H9 (cell line): ENCODE measurements around the gene ERP27. TPM values are rescaled to one million over a fixed set of nuclear protein-coding genes. Genes with fewer than 3 reads are reported as not detected.
A peak's percentile ranks its signal among the peaks of the same experiment; 100 is the strongest.

Source experiments
- DNase-seq: peaks from one replicate; pipeline ENCODE4 v3.0.0-alpha.2; 2017
- H2AFZ ChIP-seq: one replicate; pipeline ENCODE4 v1.6.1; 2013; ENCODE audit warnings: mild to moderate bottlenecking, low read length, control low read depth, moderate library complexity
- H2AK5ac ChIP-seq: 2 replicates; pipeline ENCODE4 v1.6.1; 2013; ENCODE audit warnings: low read length, control low read depth, mixed read lengths; ENCODE audit not compliant: insufficient read length
- H2BK120ac ChIP-seq: one replicate; pipeline ENCODE4 v1.6.1; 2013; ENCODE audit warnings: low read depth, mild to moderate bottlenecking, low read length, control low read depth, inconsistent platforms; ENCODE audit not compliant: poor library complexity, severe bottlenecking
- H2BK12ac ChIP-seq: 2 replicates; pipeline ENCODE4 v1.6.1; 2013; ENCODE audit warnings: low read length, control low read depth, mixed read lengths, low read depth; ENCODE audit not compliant: insufficient read length
- H2BK15ac ChIP-seq: 2 replicates; pipeline ENCODE4 v1.6.1; 2013; ENCODE audit warnings: low read depth, low read length, control low read depth
- H2BK20ac ChIP-seq: one replicate; pipeline ENCODE4 v1.6.1; 2013; ENCODE audit warnings: low read depth, mild to moderate bottlenecking, low read length, control low read depth, inconsistent platforms; ENCODE audit not compliant: poor library complexity, severe bottlenecking
- H2BK5ac ChIP-seq: 2 replicates; pipeline ENCODE4 v1.6.1; 2013; ENCODE audit warnings: low read length, control low read depth, mixed read lengths; ENCODE audit not compliant: insufficient read length
- H3K14ac ChIP-seq: 2 replicates; pipeline ENCODE4 v1.6.1; 2013; ENCODE audit warnings: low read length, control low read depth; ENCODE audit not compliant: insufficient read depth
- H3K18ac ChIP-seq: 2 replicates; pipeline ENCODE4 v1.6.1; 2013; ENCODE audit warnings: low read depth, mild to moderate bottlenecking, mixed read lengths, low read length, control low read depth; ENCODE audit not compliant: insufficient read length
- H3K23ac ChIP-seq: 2 replicates; pipeline ENCODE4 v1.6.1; 2013; ENCODE audit warnings: low read length, control low read depth, mixed read lengths, low read depth; ENCODE audit not compliant: insufficient read length
- H3K23me2 ChIP-seq: 2 replicates; pipeline ENCODE4 v1.6.1; 2013; ENCODE audit warnings: low read depth, mild to moderate bottlenecking, mixed read lengths, low read length, control low read depth; ENCODE audit not compliant: insufficient read length, poor library complexity, severe bottlenecking
- H3K27ac ChIP-seq: 2 replicates; pipeline ENCODE4 v1.5.1; 2013; ENCODE audit warnings: low read length, control low read depth, mixed read lengths, low read depth; ENCODE audit not compliant: insufficient read length
- H3K27me3 ChIP-seq: 2 replicates; pipeline ENCODE4 v1.6.1; 2013; ENCODE audit warnings: low read length, control low read depth, inconsistent platforms; ENCODE audit not compliant: insufficient read depth
- H3K4ac ChIP-seq: 2 replicates; pipeline ENCODE4 v1.6.1; 2013; ENCODE audit warnings: low read depth, mild to moderate bottlenecking, control low read depth, inconsistent platforms, low read length, moderate library complexity
- H3K4me1 ChIP-seq: 2 replicates; pipeline ENCODE4 v1.6.1; 2013; ENCODE audit warnings: low read length, control low read depth, inconsistent platforms; ENCODE audit not compliant: insufficient read depth
- H3K4me2 ChIP-seq: 2 replicates; pipeline ENCODE4 v1.6.1; 2013; ENCODE audit warnings: low read length, control low read depth, mixed read lengths; ENCODE audit not compliant: insufficient read length, insufficient read depth
- H3K56ac ChIP-seq: 2 replicates; pipeline ENCODE4 v1.6.1; 2013; ENCODE audit warnings: low read depth, mild to moderate bottlenecking, mixed read lengths, low read length, control low read depth; ENCODE audit not compliant: insufficient read length
- H3K79me1 ChIP-seq: 2 replicates; pipeline ENCODE4 v1.6.1; 2013; ENCODE audit warnings: low read depth, mild to moderate bottlenecking, moderate library complexity, low read length, control low read depth, inconsistent platforms; ENCODE audit not compliant: insufficient read depth, poor library complexity, severe bottlenecking
- H3K79me2 ChIP-seq: 2 replicates; pipeline ENCODE4 v1.6.1; 2013; ENCODE audit warnings: low read length, control low read depth, inconsistent platforms; ENCODE audit not compliant: insufficient read depth
- H3K9ac ChIP-seq: 2 replicates; pipeline ENCODE4 v1.6.1; 2013; ENCODE audit warnings: low read length, control low read depth, mixed read lengths; ENCODE audit not compliant: insufficient read length; ENCODE audit errors: extremely low read depth
- H3K9me3 ChIP-seq: one replicate; pipeline ENCODE4 v1.6.1; 2013; ENCODE audit warnings: low read depth, low read length, inconsistent platforms; ENCODE audit not compliant: control insufficient read depth
- H3T11ph ChIP-seq: one replicate; pipeline ENCODE4 v1.6.1; 2013; ENCODE audit warnings: mild to moderate bottlenecking, low read length, control low read depth, inconsistent platforms
- H4K20me1 ChIP-seq: one replicate; pipeline ENCODE4 v1.6.1; 2013; ENCODE audit not compliant: control insufficient read depth, insufficient read length, insufficient read depth
- H4K5ac ChIP-seq: 2 replicates; pipeline ENCODE4 v1.6.1; 2013; ENCODE audit warnings: low read depth, mild to moderate bottlenecking, mixed read lengths, low read length, control low read depth; ENCODE audit not compliant: insufficient read length
- H4K8ac ChIP-seq: replicated peaks from 2 replicates; pipeline ENCODE4 v1.6.1; 2013; ENCODE audit warnings: low read length, control low read depth, mixed read lengths, low read depth; ENCODE audit not compliant: insufficient read length
- H4K91ac ChIP-seq: 2 replicates; pipeline ENCODE4 v1.6.1; 2013; ENCODE audit warnings: low read depth, mild to moderate bottlenecking, moderate library complexity, mixed read lengths, low read length, control low read depth; ENCODE audit not compliant: insufficient read length
- H3K27ac Mint-ChIP-seq, 3 experiments: 2 replicates in 2 of 3; 3 replicates in 1 of 3; pipeline ENCODE4 v1.8.0; 2020 to 2021; ENCODE audit warnings: mixed read lengths in 3 of 3, mild to moderate bottlenecking in 1 of 3, moderate library complexity in 1 of 3
- H3K27me3 Mint-ChIP-seq: 2 replicates; pipeline ENCODE4 v1.8.0; 2021; ENCODE audit warnings: low read depth, mild to moderate bottlenecking, moderate library complexity, mixed read lengths
- H3K36me3 Mint-ChIP-seq, 3 experiments: 2 replicates in 2 of 3; 3 replicates in 1 of 3; pipeline ENCODE4 v1.8.0; 2020 to 2021; ENCODE audit warnings: low read depth in 3 of 3, mixed read lengths in 3 of 3; ENCODE audit not compliant: insufficient read depth in 1 of 3
- H3K4me1 Mint-ChIP-seq, 2 experiments: 2 replicates each; pipeline ENCODE4 v1.8.0; 2020; ENCODE audit warnings: mixed read lengths in 2 of 2
- H3K4me3 Mint-ChIP-seq, 2 experiments: 2 replicates in 1 of 2; 3 replicates in 1 of 2; pipeline ENCODE4 v1.8.0; 2020 to 2021; ENCODE audit warnings: mild to moderate bottlenecking in 2 of 2, mixed read lengths in 2 of 2, moderate library complexity in 1 of 2
- H3K9me3 Mint-ChIP-seq, 2 experiments: 2 replicates in 1 of 2; 3 replicates in 1 of 2; pipeline ENCODE4 v1.8.0; 2020; ENCODE audit warnings: mild to moderate bottlenecking in 2 of 2, mixed read lengths in 2 of 2, moderate library complexity in 1 of 2
- WGBS: extraction: QIAGEN DNeasy Blood & Tissue Kit; methylation state at CpG from one replicate; pipeline ENCODE4 v1.1.7; 2013; ENCODE audit warnings: missing lambda C conversion rate, low lambda C conversion rate, mixed read lengths; ENCODE audit not compliant: insufficient read length; ENCODE audit errors: extremely low coverage; 5-methylcytosine and 5-hydroxymethylcytosine counted together
- total RNA-seq: library from RNA; stranded (reverse); gene quantifications from 2 replicates; pipeline ENCODE4 v1.2.1, GENCODE V29; 2021
- TF ChIP-seq, protein P1 (sequence below): fragments of 200-600 bp; sonication (generic); conservative IDR thresholded peaks from 3 replicates; pipeline ENCODE4 v1.8.0; 2021; ENCODE audit warnings: antibody characterized with exemption, mild to moderate bottlenecking

The ERP27 gene
- total RNA-seq, 1 experiment from 2014 or later, result not detected

GRCh38 chr12:14948672-14949071, 10.3 kb upstream of the ERP27 start:
- no peak overlapping the region for H2BK20ac ChIP-seq
- TF ChIP-seq, protein P1, sequence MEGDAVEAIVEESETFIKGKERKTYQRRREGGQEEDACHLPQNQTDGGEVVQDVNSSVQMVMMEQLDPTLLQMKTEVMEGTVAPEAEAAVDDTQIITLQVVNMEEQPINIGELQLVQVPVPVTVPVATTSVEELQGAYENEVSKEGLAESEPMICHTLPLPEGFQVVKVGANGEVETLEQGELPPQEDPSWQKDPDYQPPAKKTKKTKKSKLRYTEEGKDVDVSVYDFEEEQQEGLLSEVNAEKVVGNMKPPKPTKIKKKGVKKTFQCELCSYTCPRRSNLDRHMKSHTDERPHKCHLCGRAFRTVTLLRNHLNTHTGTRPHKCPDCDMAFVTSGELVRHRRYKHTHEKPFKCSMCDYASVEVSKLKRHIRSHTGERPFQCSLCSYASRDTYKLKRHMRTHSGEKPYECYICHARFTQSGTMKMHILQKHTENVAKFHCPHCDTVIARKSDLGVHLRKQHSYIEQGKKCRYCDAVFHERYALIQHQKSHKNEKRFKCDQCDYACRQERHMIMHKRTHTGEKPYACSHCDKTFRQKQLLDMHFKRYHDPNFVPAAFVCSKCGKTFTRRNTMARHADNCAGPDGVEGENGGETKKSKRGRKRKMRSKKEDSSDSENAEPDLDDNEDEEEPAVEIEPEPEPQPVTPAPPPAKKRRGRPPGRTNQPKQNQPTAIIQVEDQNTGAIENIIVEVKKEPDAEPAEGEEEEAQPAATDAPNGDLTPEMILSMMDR, result no peak
- DNase-seq, result no peak
- peak overlapping the region; percentile 97 for H2AFZ ChIP-seq
- no peak overlapping the region; the same call in 1 of the 2 replicates for H3K4ac ChIP-seq
- H4K91ac ChIP-seq, result no peak overlapping the region
- H3K23me2 ChIP-seq, result no peaks in the 10 kb centered on the region
- H3K14ac ChIP-seq, result peak overlapping the region; percentile 96; the same call in 1 of the 2 replicates
- H3K4me2 ChIP-seq, result no peak overlapping the region
- no peak overlapping the region for H3K56ac ChIP-seq
- no peak overlapping the region for H3K27ac ChIP-seq
- Mint-ChIP-seq H3K27me3 (no peaks in the 10 kb centered on the region; the same call in 1 of the 2 replicates), H3K36me3 (no peaks in the 10 kb centered on the region), H3K27ac (peak overlapping the region; percentile 19 to 93 (median 46); a peak in 4 of 7 replicates), H3K4me1 (peaks cover 10 to 13% of the 10 kb centered on the region in 2 experiments), H3K4me3 (no peak overlapping the region), H3K9me3 (no peaks in the 10 kb centered on the region)
- H3K18ac ChIP-seq, result peak overlapping the region; percentile 89
- H3K79me2 ChIP-seq, result no peaks in the 10 kb centered on the region
- no peak overlapping the region for H4K8ac ChIP-seq
- H2AK5ac ChIP-seq, result no peak overlapping the region
- H2BK120ac ChIP-seq, result no peak overlapping the region
- H3K79me1 ChIP-seq, result no peaks in the 10 kb centered on the region
- H4K20me1 ChIP-seq, result no peaks in the 10 kb centered on the region
- H3K9me3 ChIP-seq, result no peaks in the 10 kb centered on the region
- peaks cover 6% of the 10 kb centered on the region; the same call in 1 of the 2 replicates for H3K4me1 ChIP-seq
- no CpG with 5 or more reads among the region's 3 CpGs for WGBS
- no peak overlapping the region for H4K5ac ChIP-seq
- H3K9ac ChIP-seq, result peak overlapping the region; percentile 30
- peak overlapping the region; percentile 88 for H2BK12ac ChIP-seq
- H2BK5ac ChIP-seq, result no peak overlapping the region
- no peak overlapping the region for H2BK15ac ChIP-seq
- no peak overlapping the region for H3K23ac ChIP-seq
- peak overlapping the region; percentile 89 for H3T11ph ChIP-seq
- no peaks in the 10 kb centered on the region for H3K27me3 ChIP-seq
